ENCODE data around the gene PLA2G4A. TPM values are rescaled to one million over a fixed set of nuclear protein-coding genes. Genes with fewer than 3 reads are reported as not detected.

PLA2G4A gene
- total RNA-seq, 4 donors from 2014 or later, result 11.8 to 22.6 (median 14.6) TPM

DNA sequence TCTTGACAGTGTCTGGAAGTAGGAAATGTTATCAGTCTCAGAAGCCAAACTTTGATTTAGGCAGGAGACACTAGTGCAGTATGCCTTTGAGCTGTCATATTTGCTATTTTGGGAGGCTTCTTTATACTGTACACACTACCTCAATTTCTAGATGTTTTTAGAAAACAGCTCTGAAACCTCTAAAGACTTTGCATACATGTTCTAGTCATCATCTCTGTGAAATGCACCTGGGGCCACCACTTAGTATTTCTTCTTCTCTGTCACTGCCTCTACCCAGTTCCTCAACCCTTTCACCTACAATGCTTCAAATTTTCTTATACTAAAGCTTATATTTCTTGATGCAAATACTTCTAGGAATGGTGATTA is 29.1 kb upstream of the PLA2G4A start:
- Histone ChIP-seq H3K9me3 (no peaks in the 10 kb centered on the region), H3K27ac (no peak overlapping the region), H3K36me3 (no peaks in the 10 kb centered on the region), H3K27me3 (no peaks in the 10 kb centered on the region), H3K4me1 (no peaks in the 10 kb centered on the region), H3K4me3 (no peak overlapping the region)
- no peak for TF ChIP-seq POLR2A (IDR thresholded peaks at IDR 0.05)
- TF ChIP-seq, protein P1, sequence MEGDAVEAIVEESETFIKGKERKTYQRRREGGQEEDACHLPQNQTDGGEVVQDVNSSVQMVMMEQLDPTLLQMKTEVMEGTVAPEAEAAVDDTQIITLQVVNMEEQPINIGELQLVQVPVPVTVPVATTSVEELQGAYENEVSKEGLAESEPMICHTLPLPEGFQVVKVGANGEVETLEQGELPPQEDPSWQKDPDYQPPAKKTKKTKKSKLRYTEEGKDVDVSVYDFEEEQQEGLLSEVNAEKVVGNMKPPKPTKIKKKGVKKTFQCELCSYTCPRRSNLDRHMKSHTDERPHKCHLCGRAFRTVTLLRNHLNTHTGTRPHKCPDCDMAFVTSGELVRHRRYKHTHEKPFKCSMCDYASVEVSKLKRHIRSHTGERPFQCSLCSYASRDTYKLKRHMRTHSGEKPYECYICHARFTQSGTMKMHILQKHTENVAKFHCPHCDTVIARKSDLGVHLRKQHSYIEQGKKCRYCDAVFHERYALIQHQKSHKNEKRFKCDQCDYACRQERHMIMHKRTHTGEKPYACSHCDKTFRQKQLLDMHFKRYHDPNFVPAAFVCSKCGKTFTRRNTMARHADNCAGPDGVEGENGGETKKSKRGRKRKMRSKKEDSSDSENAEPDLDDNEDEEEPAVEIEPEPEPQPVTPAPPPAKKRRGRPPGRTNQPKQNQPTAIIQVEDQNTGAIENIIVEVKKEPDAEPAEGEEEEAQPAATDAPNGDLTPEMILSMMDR (IDR thresholded peaks at IDR 0.05), result no peak
- intact Hi-C loops (cut with DNase I), result no loop called here
- no peak for DNase-seq

DNA sequence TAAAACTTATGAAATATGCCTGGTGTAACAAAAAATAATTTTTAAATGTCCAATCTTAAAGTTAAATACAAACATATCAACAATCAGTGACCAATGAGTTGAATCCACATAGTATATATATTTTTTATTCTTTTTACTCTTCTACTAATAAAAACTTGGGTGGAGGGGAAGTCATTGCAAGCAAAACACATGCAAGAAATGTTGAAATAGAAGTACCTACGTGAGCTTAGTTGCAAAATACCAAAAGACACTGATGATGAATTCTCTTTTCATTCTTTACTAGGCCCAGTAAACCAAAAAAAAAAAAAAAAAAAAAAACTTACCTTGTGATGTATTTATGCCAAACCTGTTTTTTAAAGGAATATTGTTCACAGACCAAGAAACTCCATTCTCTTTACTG is 26.4 kb upstream of the PLA2G4A start:
- DNase-seq, result no peak
- intact Hi-C loops (cut with DNase I), result no loop called here

DNA sequence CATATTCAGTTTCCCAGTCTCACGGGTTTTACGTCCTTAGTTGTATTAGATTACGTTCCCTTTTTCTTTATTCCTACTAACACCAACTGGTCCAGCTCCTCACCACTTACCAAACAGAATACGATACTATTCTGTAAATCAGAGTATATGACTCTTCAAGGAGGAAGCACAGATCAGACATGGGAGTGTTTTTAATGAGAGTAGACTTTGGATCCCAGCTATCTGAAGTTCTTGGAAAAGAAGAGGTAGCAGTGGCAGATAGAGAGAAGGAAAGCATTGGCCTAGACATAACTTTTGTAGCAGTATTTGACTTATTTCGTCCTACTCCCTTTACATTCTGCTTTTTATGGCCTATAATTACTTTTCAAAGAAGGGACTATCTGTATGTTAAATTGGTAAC is 24.1 kb upstream of the PLA2G4A start:
- Histone ChIP-seq H3K36me3 (no peaks in the 10 kb centered on the region), H3K4me3 (no peak overlapping the region), H3K27me3 (no peaks in the 10 kb centered on the region), H3K9me3 (no peaks in the 10 kb centered on the region), H3K4me1 (no peaks in the 10 kb centered on the region), H3K27ac (no peak overlapping the region)
- WGBS, 2 donors, result 72 to 84% methylated on average over 4 to 5 of the region's 5 CpGs
- TF ChIP-seq, protein P1 (IDR thresholded peaks at IDR 0.05), result no peak
- no peak for TF ChIP-seq POLR2A (IDR thresholded peaks at IDR 0.05)
- no peak for DNase-seq
- intact Hi-C loops (cut with DNase I), result no loop called here

More for the DNA sequence above, 26.4 kb upstream of the PLA2G4A start:
- Histone ChIP-seq H3K4me3 (no peak overlapping the region), H3K36me3 (no peaks in the 10 kb centered on the region), H3K27me3 (no peaks in the 10 kb centered on the region), H3K4me1 (no peaks in the 10 kb centered on the region), H3K27ac (no peak overlapping the region), H3K9me3 (no peaks in the 10 kb centered on the region)
- WGBS, 2 donors, result 48 to 50% methylated on average over 1 of the region's 1 CpG
- TF ChIP-seq POLR2A (IDR thresholded peaks at IDR 0.05), result no peak
- TF ChIP-seq, protein P1 (IDR thresholded peaks at IDR 0.05), result no peak

DNA sequence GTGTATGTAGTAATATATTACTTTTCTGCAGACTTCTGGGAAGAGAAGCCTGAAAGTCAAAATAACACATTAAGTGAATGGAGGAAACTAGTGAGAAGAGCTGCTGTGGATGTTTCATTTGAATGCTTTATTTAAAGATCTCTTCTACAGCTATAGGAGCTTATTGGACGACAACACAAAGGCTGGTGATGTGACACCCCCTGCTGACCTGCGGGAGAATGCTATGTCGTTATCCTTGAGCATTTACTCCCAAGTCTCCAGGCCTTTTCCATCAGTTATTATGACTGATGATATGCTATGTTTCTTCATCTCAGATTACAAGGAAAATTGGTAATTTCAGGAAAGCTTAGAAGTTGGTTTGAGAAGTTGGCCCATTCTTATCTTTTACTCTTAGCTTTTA is 22.3 kb upstream of the PLA2G4A start:
- 54 to 57% methylated on average over 3 of the region's 3 CpGs for WGBS, 2 donors
- H3K4me1 ChIP-seq, result no peaks in the 10 kb centered on the region
- no peak overlapping the region for H3K4me3 ChIP-seq
- no peak for DNase-seq
- H3K9me3 ChIP-seq, result no peaks in the 10 kb centered on the region
- H3K27me3 ChIP-seq, result no peaks in the 10 kb centered on the region
- H3K36me3 ChIP-seq, result no peaks in the 10 kb centered on the region
- TF ChIP-seq POLR2A (IDR thresholded peaks at IDR 0.05), result no peak
- TF ChIP-seq, protein P1 (IDR thresholded peaks at IDR 0.05), result peak in 1 of 6 experiments; percentile 6
- intact Hi-C loops (cut with DNase I), result no loop called here
- H3K27ac ChIP-seq, result no peak overlapping the region

DNA sequence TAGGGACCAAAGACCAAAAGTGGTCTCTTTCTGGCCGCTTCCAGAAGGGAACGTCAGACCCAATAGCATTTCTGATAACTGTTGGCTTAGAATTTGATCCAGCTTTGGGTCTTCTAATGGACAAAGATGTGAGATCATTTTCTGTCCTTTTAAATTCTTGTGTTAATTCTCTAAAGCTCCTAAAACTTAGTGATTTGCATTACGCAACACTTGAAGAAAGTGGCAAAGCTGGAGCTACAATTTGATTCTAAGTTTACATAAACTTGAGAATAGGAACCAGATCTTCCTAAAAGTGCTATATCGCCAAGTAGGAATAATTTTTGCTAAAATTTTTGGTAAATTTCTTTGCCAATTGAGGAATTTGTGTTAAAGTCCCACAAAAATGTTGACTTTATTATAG is 21.6 kb upstream of the PLA2G4A start:
- H3K27ac ChIP-seq, result no peak overlapping the region
- no peaks in the 10 kb centered on the region for H3K9me3 ChIP-seq
- intact Hi-C loops (cut with DNase I), result no loop called here
- no peak overlapping the region for H3K4me3 ChIP-seq
- 89 to 95% methylated on average over 4 of the region's 4 CpGs for WGBS, 2 donors
- TF ChIP-seq, protein P1 (IDR thresholded peaks at IDR 0.05), result no peak
- TF ChIP-seq POLR2A (IDR thresholded peaks at IDR 0.05), result no peak
- H3K4me1 ChIP-seq, result no peaks in the 10 kb centered on the region
- no peak for DNase-seq
- no peaks in the 10 kb centered on the region for H3K36me3 ChIP-seq
- no peaks in the 10 kb centered on the region for H3K27me3 ChIP-seq

Data from esophagus squamous epithelium (tissue), 5 donors.